GM12878 (cell line): ENCODE data around the gene ENDOG. TPM values are rescaled to one million over a fixed set of nuclear protein-coding genes. Genes with fewer than 3 reads are reported as not detected.
A peak's percentile ranks its signal among the peaks of the same experiment; 100 is the strongest.

Experiments used
- ATAC-seq: fragments of 200-7000 bp; cut with Tn5 transposase; 3 replicates; pipeline ENCODE4 v1.9.1; 2020; ENCODE audit warnings: mild to moderate bottlenecking, moderate library complexity
- BruUV-seq: library from RNA; stranded (reverse); fragments of 400-500 nt; replicated peaks from 2 replicates; lab custom pipeline; 2021; lab: Mats Ljungman, UMichigan
- CTCF ChIA-PET: fragments of 300-600 bp; sonication (Branson Sonifier 250); formaldehyde crosslinking; extraction: SDS; loops from one replicate; lab custom pipeline; 2021; ENCODE audit warnings: inconsistent platforms; lab: Yijun Ruan, JAX
- POLR2A ChIA-PET: fragments of 350-600 bp; formaldehyde crosslinking; extraction: SDS; loops from one replicate; lab custom pipeline; 2021; ENCODE audit warnings: inconsistent platforms; lab: Charles Lee
- RAD21 ChIA-PET: fragments of 300-600 bp; sonication (Branson Sonifier 250); formaldehyde crosslinking; loops from one replicate; lab custom pipeline; 2023; ENCODE audit warnings: antibody characterized with exemption; ENCODE audit not compliant: unreplicated experiment; lab: Charles Lee
- SMC1A ChIA-PET: fragments of 300-600 bp; sonication (Branson Sonifier 250); formaldehyde crosslinking; loops from one replicate; lab custom pipeline; 2023; ENCODE audit not compliant: unreplicated experiment, uncharacterized antibody; lab: Charles Lee
- DNase-seq: peaks from one replicate; pipeline ENCODE4 v3.0.0-alpha.2; 2011; ENCODE audit warnings: low read depth, low spot score
- FAIRE-seq: peaks from 3 replicates; lab custom pipeline; 2011; peaks lifted over from hg19 to GRCh38; lab: Jason Lieb, UNC
- H2AFZ ChIP-seq: 2 replicates; pipeline ENCODE4 v1.6.0; 2011; ENCODE audit warnings: low read depth, low read length, control low read depth; ENCODE audit not compliant: control insufficient read depth
- H3K27ac ChIP-seq: 2 replicates; pipeline ENCODE4 v1.5.1; 2011; ENCODE audit warnings: control low read depth; ENCODE audit not compliant: control insufficient read depth, insufficient read depth
- H3K27me3 ChIP-seq, 2 experiments: replicated peaks in 1 of 2; 2 replicates each; pipeline versions ENCODE4 v1.6.0 to v1.6.1; 2011; ENCODE audit warnings: low read length in 1 of 2; ENCODE audit not compliant: control insufficient read depth in 2 of 2, insufficient read depth in 2 of 2
- H3K36me3 ChIP-seq, 2 experiments: 2 replicates each; pipeline ENCODE4 v1.5.1; 2011; ENCODE audit warnings: low read length in 1 of 2; ENCODE audit not compliant: control insufficient read depth in 2 of 2, insufficient read depth in 2 of 2
- H3K4me1 ChIP-seq: 2 replicates; pipeline ENCODE4 v1.6.1; 2011; ENCODE audit warnings: mild to moderate bottlenecking, low read length, moderate library complexity, mixed read lengths; ENCODE audit not compliant: control insufficient read depth, insufficient read depth
- H3K4me2 ChIP-seq: 2 replicates; pipeline ENCODE4 v1.6.0; 2011; ENCODE audit warnings: control low read depth; ENCODE audit not compliant: control insufficient read depth, insufficient read depth
- H3K4me3 ChIP-seq: fragments of 200-600 bp; sonication (generic); 2 replicates; pipeline ENCODE4 v1.5.1; 2016
- H3K79me2 ChIP-seq: 2 replicates; pipeline ENCODE4 v1.6.0; 2011; ENCODE audit warnings: low read length; ENCODE audit not compliant: control insufficient read depth, insufficient read depth
- H3K9ac ChIP-seq: 2 replicates; pipeline ENCODE4 v1.8.0; 2011; ENCODE audit warnings: low read length, control low read depth, mixed read lengths; ENCODE audit not compliant: control insufficient read depth, insufficient read depth
- H3K9me3 ChIP-seq: replicated peaks from 3 replicates; pipeline ENCODE4 v1.5.1; 2011; ENCODE audit warnings: mild to moderate bottlenecking, low read length; ENCODE audit not compliant: control insufficient read depth, insufficient read depth
- H4K20me1 ChIP-seq: 2 replicates; pipeline ENCODE4 v1.6.0; 2011; ENCODE audit not compliant: control insufficient read depth, insufficient read depth
- ASH2L ChIP-seq: fragments of 300-600, 200-600 bp; sonication (generic); IDR thresholded peaks from 2 replicates; pipeline ENCODE4 v1.6.1; 2017; ENCODE audit warnings: low read depth, mild to moderate bottlenecking, borderline replicate concordance
- CTCF ChIP-seq, 3 experiments: IDR thresholded peaks in 2 of 3; conservative IDR thresholded peaks in 1 of 3; 2 replicates each; pipeline ENCODE4 v1.5.1; 2011; ENCODE audit warnings: low read depth in 3 of 3, low read length in 3 of 3, mild to moderate bottlenecking in 3 of 3, control low read depth in 2 of 3, moderate library complexity in 2 of 3, inconsistent platforms in 1 of 3, mixed read lengths in 1 of 3; ENCODE audit not compliant: control insufficient read depth in 2 of 3, insufficient read depth in 1 of 3; ENCODE audit errors: extremely low read depth in 1 of 3
- ELK1 ChIP-seq: IDR thresholded peaks from 2 replicates; pipeline ENCODE4 v1.6.1; 2012; ENCODE audit warnings: low read depth, low read length, improper control_type of control experiment
- FOXK2 ChIP-seq: fragments of 450-650 bp; IDR thresholded peaks from 2 replicates; pipeline ENCODE4 v1.6.1; 2017; ENCODE audit warnings: mild to moderate bottlenecking, moderate library complexity
- IKZF1 ChIP-seq: fragments of 450-650 bp; conservative IDR thresholded peaks from 2 replicates; pipeline ENCODE4 v1.6.1; 2017; ENCODE audit warnings: antibody characterized with exemption, mild to moderate bottlenecking
- NFXL1 ChIP-seq: fragments of 450-650 bp; IDR thresholded peaks from 2 replicates; pipeline ENCODE4 v1.6.1; 2017; ENCODE audit warnings: antibody characterized with exemption, mild to moderate bottlenecking, borderline replicate concordance
- SREBF1 ChIP-seq: IDR thresholded peaks from 2 replicates; pipeline ENCODE4 v1.6.1; 2012; ENCODE audit warnings: mild to moderate bottlenecking, low read length
- STAT3 ChIP-seq: IDR thresholded peaks from 2 replicates; pipeline ENCODE4 v1.6.1; 2011; ENCODE audit warnings: low read depth, low read length, improper control_type of control experiment
- USF1 ChIP-seq: IDR thresholded peaks from 2 replicates; pipeline ENCODE4 v1.6.1; 2011; ENCODE audit warnings: borderline replicate concordance, low read depth, mild to moderate bottlenecking, moderate library complexity, mixed read lengths, low read length; ENCODE audit not compliant: insufficient read depth; ENCODE audit errors: extremely low read length
- ZBED1 ChIP-seq: IDR thresholded peaks from 2 replicates; pipeline ENCODE4 v1.6.1; 2016; ENCODE audit warnings: borderline replicate concordance
- ZNF687 ChIP-seq: fragments of 450-650 bp; IDR thresholded peaks from 2 replicates; pipeline ENCODE4 v1.6.1; 2017; ENCODE audit warnings: mild to moderate bottlenecking, moderate library complexity
- WGBS: methylation state at CpG from one replicate; pipeline ENCODE4 v1.1.6; 2016; ENCODE audit warnings: low lambda C conversion rate; ENCODE audit not compliant: insufficient replicate concordance, insufficient coverage; ENCODE audit errors: missing lambda C conversion rate; 5-methylcytosine and 5-hydroxymethylcytosine counted together
- in situ Hi-C: fragments of 300-500 bp; cut with MboI; formaldehyde crosslinking; loops from 9 replicates; pipeline ENCODE4 v1.14.3; 2018; ENCODE audit warnings: mixed read lengths
- intact Hi-C: fragments of 100-400 bp; cut with micrococcal nuclease; formaldehyde crosslinking; loops from one replicate; pipeline ENCODE4 v1.14.2; 2022; ENCODE audit not compliant: unreplicated experiment
- polyA plus RNA-seq, 11 experiments: library from polyadenylated mRNA; depleted of rRNA in 4 of 11; unstranded in 6 of 11; stranded (reverse) in 5 of 11; fragments of >200 nt; fragmentation: Nextera tagmentation in 4 of 11; fragmentation: Illumina TruSeq in 1 of 11; extraction: Ambion mirVana in 4 of 11; extraction: Trizol in 1 of 11; gene quantifications; 1 replicate in 1 of 11; 2 replicates in 10 of 11; pipeline versions ENCODE4 v1.2.1 to v1.2.3, GENCODE V29; 2011 to 2016; ENCODE audit warnings: inconsistent platforms in 2 of 11, missing spikeins in 2 of 11, low read depth in 1 of 11
- total RNA-seq, 4 experiments: library from RNA; depleted of rRNA in 3 of 4; stranded (reverse); fragments of >200 nt in 3 of 4; fragmentation: Illumina TruSeq in 1 of 4; extraction: Trizol in 1 of 4; gene quantifications; 2 replicates each; pipeline versions ENCODE4 v1.2.1 to v1.2.3, GENCODE V29; 2013 to 2021

ENDOG gene
- total and polyA plus RNA-seq, 10 of the 15 experiments (the other 5 are each of a cell fraction or from before 2014, with no cell fraction given): 0.84 to 29.2 (median 9.0) TPM

- ChIA-PET RAD21 (interaction anchor here (1.0 to 1.3 kb wide), 2 partner anchors 16 to 31 kb away, joined by 4 to 6 read pairs; partner anchors contain the start of genes ENDOG and ZER1), POLR2A (interaction anchor here (0.6 to 2.3 kb wide), 4 partner anchors 16 to 108 kb away, joined by 3 to 13 read pairs (median 8); partner anchors contain the start of genes ENDOG and ZER1), SMC1A (interaction anchor here (0.9 to 2.2 kb wide), 4 partner anchors 16 to 140 kb away, joined by 3 to 18 read pairs (median 6); partner anchors contain the start of genes SPOUT1 and ZER1), CTCF (interaction anchor here (0.8 to 2.0 kb wide), 5 partner anchors 15 to 140 kb away, joined by 3 to 14 read pairs (median 4); partner anchors contain the start of gene ZER1)
- no peak for FAIRE-seq
- DNase-seq: no peak
- Histone ChIP-seq H3K4me3 (peak overlapping the region; percentile 97), H3K4me2 (peak overlapping the region; percentile 64), H3K9me3 (no peaks in the 10 kb centered on the region), H2AFZ (peak overlapping the region; percentile 3), H4K20me1 (no peaks in the 10 kb centered on the region), H3K4me1 (peaks cover 10% of the 10 kb centered on the region), H3K9ac (peak overlapping the region; percentile 65), H3K79me2 (peaks cover 19% of the 10 kb centered on the region), H3K36me3 (peaks cover 0 to 1% of the 10 kb centered on the region in 2 experiments; a peak in 3 of 4 replicates), H3K27me3 (no peaks in the 10 kb centered on the region), H3K27ac (peak overlapping the region; percentile 38)
- WGBS: 1% methylated on average over 4 of the region's 7 CpGs
- in situ Hi-C loops: no loop called here
- peak; percentile 22 for ATAC-seq
- intact Hi-C loops: loop anchor here (2.0 kb wide), 1 partner anchor 15 kb away; no protein-coding TSS in a partner anchor
- no TSS peak for BruUV-seq
- TF ChIP-seq ZBED1: no peak
- TF ChIP-seq CTCF (IDR thresholded peaks at IDR 0.05 in 2 of 3, conservative IDR thresholded peaks at IDR 0.05 in 1 of 3; ENCODE audit: control insufficient read depth in 2 of 3, extremely low read depth in 1 of 3, insufficient read depth in 1 of 3, low read depth in 3 of 3, low read length in 3 of 3): no peak
- TF ChIP-seq USF1: no peak
- TF ChIP-seq ASH2L: no peak
- no peak for TF ChIP-seq NFXL1
- no peak for TF ChIP-seq ELK1
- no peak for TF ChIP-seq SREBF1
- no peak for TF ChIP-seq ZNF687
- no peak for TF ChIP-seq FOXK2
- no peak for TF ChIP-seq IKZF1
- no peak for TF ChIP-seq STAT3
Measured at GRCh38 chr9:128787659-128788058, 30.6 kb upstream of the ENDOG start.
